Measurements from ENCODE around the gene THBS4.
A peak's percentile ranks its signal among the peaks of the same experiment; 100 is the strongest.

THBS4 gene

GRCh38 chr5:80034962-80035821, at the start of gene THBS4:
Gene THBS4 (plus strand): TSS chr5:80035348. CDS start chr5:80035538, 190 bp downstream.
- no peak for DNase-seq

DNA sequence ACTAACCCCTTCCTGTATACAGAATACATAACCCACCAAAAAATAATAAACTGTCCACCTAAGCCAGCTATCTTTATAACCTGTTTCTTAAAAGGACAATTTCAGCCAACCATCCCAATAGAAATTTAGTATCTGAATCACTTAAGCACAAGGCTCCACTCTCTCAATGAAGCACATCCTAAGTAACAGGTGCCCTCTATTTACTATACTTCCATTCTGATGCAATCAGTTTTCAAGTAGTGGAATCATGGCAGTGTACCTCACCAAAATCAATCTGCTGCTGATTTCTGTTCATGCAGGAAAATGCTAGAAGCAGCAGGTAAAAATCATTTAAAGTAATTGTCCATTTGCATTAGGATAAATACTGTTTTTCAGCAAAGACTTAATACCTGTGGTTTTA, 48.9 kb upstream of the THBS4 start:
- no peak for DNase-seq

DNA sequence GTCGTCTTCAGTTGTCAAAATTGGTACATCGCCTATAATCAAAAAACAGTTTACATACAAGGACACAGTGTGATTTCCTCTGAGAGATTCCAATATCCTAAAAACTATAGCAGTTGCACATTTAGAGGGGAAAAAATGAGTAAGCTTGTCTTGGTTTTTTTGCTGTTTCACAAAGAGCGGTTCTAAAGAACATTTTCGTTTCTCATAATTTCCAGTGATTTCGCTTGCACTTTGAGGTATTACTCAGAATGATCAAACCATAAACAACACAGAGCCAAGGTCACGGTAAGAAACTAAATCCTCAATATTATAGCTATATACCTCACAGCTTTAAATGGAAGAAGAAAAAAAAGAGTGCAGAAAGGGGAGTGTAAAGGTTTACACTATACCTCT, 44.9 kb upstream of the THBS4 start:
- DNase-seq: peak in 2 of 6 experiments; percentile 19 to 49

DNA sequence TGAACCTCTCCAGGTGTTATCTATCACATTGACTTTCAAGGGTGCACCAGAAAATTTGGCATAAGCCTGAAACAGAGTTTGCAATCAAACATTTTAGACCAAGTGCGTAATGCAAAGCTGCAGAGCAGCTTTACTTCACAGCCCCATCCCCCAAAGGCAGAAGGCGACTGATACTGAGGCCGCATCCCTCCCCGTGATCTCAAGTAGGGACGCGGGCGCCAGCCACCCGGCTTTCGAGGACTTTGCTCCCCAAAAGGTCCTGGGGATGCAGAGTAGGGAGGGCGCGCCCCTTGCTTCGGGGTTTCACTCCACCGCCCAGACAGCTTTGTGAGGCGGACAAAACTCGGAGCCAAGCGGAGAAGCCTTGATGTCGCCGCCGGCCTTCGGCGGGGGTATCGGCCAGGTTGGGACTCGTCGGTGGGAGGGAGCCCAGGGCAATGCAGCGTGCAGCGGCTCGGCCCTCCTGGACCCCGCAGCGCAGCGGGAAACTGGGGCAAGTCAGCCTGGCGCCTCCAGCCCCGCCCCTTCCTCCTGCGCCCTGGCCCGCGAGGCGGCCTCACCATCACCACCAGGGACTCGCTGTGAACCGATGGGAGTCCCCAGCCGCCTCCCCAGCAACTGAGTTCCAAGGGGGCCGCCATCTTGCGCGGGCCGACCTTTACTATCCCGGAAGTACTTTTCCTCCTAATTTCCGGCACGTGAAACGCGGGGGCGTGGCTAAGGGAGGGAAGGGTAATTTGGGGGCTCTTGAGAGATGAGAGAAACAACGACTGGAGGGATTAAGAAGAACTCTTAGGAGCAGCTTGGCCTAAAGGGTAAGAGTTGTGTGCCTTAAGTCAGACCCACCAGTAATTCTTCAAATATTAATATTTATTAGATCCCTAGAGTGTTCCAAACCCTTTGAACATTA, 44.3 kb upstream of the THBS4 start, which contains the start of gene MTX3:
Gene MTX3 (minus strand): TSS at position 665 of the 910 bp plus-strand sequence. CDS start 24 bp downstream, at position 641.
- peak; percentile 74 to 83 (median 79) for DNase-seq

GRCh38 chr5:79992891-79993657, 42.1 kb upstream of the THBS4 start:
- no peak for DNase-seq

GRCh38 chr5:79999722-80000121, 35.4 kb upstream of the THBS4 start:
- DNase-seq: no peak

DNA sequence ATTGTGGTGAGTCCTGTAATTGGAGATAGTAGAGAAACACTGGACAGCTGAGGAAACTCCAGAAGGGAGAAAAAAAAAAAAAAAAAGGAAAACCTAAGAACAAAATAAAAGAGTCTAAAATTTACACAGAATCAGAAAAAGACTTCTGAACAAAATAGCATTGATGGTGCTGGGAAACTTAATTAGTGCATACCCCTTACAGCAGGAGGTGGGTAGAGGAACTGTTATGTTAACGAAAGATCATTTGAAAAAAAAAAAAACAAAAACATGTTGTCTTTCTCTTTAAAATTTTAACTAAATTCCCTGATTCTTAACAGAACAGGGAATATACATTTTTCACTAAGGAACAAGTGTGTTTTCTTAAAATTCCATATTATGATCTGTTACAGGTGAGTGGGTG, 32.5 kb upstream of the THBS4 start:
- DNase-seq: no peak

- no peak for DNase-seq
These were observed 26.0 kb upstream of the THBS4 start for GRCh38 chr5:80008995-80009765.

- DNase-seq: no peak
These were observed 24.3 kb upstream of the THBS4 start for GRCh38 chr5:80010754-80011392.

DNA sequence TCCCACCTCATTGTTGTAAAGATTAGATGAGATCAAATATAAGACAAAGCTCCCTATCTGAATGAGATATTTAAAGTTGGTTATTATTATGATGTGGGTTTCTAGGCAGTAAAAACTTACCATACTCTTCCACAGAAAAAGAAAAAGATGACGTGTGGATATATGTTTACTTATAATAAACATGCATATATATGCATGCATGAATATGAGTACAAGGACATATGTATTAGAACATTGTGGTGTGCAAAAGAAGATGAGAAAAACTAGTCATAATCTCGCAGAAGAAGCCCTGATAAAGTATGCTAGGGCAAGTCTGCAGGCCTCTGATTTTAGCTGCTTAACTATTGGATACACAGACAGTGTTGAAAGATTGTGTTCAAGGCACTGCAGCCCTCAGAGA, 10.1 kb upstream of the THBS4 start:
- no peak for DNase-seq

DNA sequence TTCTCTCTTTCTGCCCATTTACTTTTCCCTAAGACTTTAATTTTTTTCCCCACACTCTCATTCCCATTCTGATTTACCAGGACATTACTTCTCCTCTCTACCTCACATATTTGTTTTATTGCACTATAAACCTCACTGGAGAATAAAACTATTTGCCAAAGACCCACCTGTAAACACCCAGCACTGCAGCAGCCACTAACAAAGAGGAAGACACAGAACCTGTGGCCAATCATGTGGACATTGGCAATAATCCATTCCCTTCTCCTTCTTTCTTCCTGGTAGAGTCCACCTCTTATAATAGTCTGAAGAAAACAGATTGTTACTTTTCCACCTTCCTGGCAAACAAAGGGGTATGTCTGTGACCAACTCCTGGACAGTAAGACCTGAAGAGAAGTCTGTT, 8.3 kb upstream of the THBS4 start:
- DNase-seq: no peak

DNA sequence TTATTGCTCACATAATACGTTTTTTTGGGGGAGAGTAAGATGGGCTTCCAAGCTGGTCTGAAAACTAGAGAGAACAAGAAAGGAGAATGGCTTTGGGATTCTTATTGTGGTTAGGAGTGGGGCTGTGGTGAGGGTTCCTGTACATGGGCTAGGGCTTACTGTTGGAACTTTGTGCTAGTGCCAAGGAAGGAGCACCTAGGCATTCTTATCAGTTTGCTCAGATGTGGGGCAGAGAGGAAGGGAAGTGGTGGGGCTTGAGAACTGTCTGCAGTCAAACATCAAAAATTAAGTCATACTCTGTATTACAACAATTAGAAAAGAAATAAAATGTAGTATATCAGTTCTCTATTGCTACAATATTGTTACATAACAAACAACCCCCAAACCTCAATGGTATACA, 4.0 kb upstream of the THBS4 start:
- DNase-seq: no peak

DNA sequence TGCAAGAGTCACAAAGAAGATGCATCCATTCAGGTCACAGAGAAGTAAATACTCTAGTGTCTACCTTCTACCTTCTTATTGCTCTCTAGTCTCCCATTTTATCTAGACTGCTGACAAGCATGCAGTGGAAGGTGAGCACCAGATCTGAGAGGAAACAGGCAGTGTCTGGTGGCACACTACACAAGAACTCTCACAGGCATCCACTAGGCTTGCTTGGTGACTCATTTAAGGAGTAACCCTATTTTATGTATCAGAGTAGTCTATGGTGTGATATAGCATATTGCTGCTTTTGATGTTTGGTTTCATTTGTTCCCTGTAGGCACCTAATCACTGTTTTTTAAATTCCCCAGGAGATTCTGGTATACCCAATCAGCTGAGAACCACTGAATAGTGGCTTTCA, 1.6 kb upstream of the THBS4 start:
- DNase-seq: no peak

GRCh38 chr5:80034559-80034958, 589 bp upstream of the THBS4 start:
- DNase-seq: no peak

GRCh38 chr5:80035839-80036238, 691 bp downstream of the THBS4 start:
- no peak for DNase-seq

- DNase-seq: no peak
These were observed 1.5 kb downstream of the THBS4 start for GRCh38 chr5:80036615-80037014.

GRCh38 chr5:80037366-80037765, 2.2 kb downstream of the THBS4 start:
- DNase-seq: no peak

- no peak for DNase-seq
These were observed 4.5 kb downstream of the THBS4 start for GRCh38 chr5:80039650-80040049.

DNA sequence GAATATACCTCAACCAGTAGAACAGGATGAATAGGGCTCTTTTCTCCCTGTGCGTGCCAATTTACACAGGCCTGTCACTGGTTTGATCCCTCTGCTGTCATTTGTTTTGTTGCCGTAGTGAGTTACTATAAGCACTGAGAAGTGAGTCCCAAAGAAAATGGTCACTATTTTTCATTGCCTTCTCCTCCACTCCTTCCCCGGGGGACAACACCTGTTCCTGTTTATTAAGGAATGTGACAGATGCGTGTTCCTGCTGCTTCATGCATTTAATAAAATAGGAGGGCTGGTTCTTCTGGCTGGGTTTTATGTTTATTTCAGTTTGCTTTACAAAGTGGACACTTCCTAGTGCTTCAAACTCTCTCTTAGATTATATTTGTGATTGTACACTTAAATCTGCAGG, 6.4 kb downstream of the THBS4 start:
- DNase-seq: no peak

DNA sequence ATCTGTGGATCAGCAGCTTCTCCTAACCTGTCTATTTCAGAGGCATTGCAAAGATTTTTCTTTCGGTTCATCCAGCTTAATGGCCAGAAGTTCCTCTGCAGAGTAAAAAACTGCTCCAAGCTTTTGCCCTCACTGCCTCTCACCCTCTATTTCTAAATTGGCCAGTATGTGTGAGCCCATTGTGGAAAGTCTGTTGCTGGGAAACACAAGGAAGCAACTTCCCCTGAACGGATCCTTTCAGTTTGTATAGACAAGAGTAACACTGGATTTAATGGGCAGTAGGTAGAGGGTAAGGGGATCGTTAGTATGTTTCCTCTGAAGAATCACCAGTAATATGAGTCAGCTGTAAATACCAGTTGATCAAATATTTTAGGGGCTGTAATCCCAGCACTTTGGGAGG, 7.2 kb downstream of the THBS4 start:
- DNase-seq: no peak

DNA sequence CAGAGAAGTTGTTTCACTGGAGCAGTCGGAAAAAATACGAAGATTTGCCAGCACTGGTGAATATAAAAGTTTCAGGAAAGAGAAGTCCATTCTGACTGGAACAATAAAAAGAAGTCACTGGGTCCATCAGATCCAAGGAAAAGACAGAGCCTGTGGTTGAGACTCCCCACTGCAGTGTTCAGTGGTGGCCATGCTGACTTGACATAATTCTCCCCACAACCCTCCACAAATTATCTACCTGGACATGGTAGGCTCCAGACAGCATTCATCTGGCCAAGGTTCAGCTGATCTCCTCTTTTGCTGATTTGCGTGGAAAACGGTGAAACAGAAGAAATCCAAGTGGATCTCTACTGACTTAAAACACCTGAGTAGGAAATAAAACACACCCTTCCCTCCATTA, 8.0 kb downstream of the THBS4 start:
- DNase-seq: no peak

All from stimulated activated naive CD4-positive, alpha-beta T cell (primary cell).